Karpas-422 (cell line): ENCODE results near the gene C19orf81. TPM values are rescaled to one million over a fixed set of nuclear protein-coding genes. Genes with fewer than 3 reads are reported as not detected.

Source experiments
- DNase-seq: peaks from one replicate; pipeline ENCODE4 v3.0.0-alpha.2; 2015
- H2AFZ ChIP-seq: fragments of 200-600 bp; sonication (generic); 2 replicates; pipeline ENCODE4 v1.6.1; 2014; ENCODE audit warnings: antibody characterized with exemption, low read length, mixed read lengths
- H3K27ac ChIP-seq: fragments of 200-600 bp; sonication (generic); 2 replicates; pipeline ENCODE4 v1.5.1; 2014; ENCODE audit warnings: mild to moderate bottlenecking, low read length, moderate library complexity
- H3K27me3 ChIP-seq: fragments of 200-600 bp; sonication (generic); 2 replicates; pipeline ENCODE4 v1.6.1; 2014; ENCODE audit warnings: low read length, mixed read lengths
- H3K36me3 ChIP-seq: fragments of 200-600 bp; sonication (generic); 2 replicates; pipeline ENCODE4 v1.6.1; 2014; ENCODE audit warnings: low read length, mixed read lengths; ENCODE audit not compliant: insufficient read depth
- H3K4me1 ChIP-seq: fragments of 200-600 bp; sonication (generic); 2 replicates; pipeline ENCODE4 v1.6.1; 2014; ENCODE audit warnings: mild to moderate bottlenecking, low read length, mixed read lengths
- H3K4me2 ChIP-seq: fragments of 200-600 bp; sonication (generic); 2 replicates; pipeline ENCODE4 v1.6.1; 2014; ENCODE audit warnings: low read length, low read depth, mild to moderate bottlenecking; ENCODE audit not compliant: poor library complexity, severe bottlenecking
- H3K4me3 ChIP-seq: fragments of 200-600 bp; sonication (generic); 2 replicates; pipeline ENCODE4 v1.5.1; 2014; ENCODE audit warnings: mild to moderate bottlenecking, antibody characterized with exemption, low read length, mixed read lengths
- H3K79me2 ChIP-seq: fragments of 200-600 bp; sonication (generic); 2 replicates; pipeline ENCODE4 v1.6.1; 2014; ENCODE audit warnings: mild to moderate bottlenecking, low read length, mixed read lengths
- H3K9ac ChIP-seq: fragments of 200-600 bp; sonication (generic); 2 replicates; pipeline ENCODE4 v1.6.0; 2014; ENCODE audit warnings: low read length
- H3K9me2 ChIP-seq: fragments of 200-600 bp; sonication (generic), shearing (Covaris generic); replicated peaks from 2 replicates; pipeline ENCODE4 v1.6.0; 2014; ENCODE audit warnings: mild to moderate bottlenecking, low read length, moderate library complexity; ENCODE audit not compliant: insufficient read depth
- H3K9me3 ChIP-seq: fragments of 300-700, 200-600 bp; sonication (generic); 2 replicates; pipeline ENCODE4 v1.6.1; 2014; ENCODE audit warnings: low read length, mixed read lengths
- H4K20me1 ChIP-seq: fragments of 200-600 bp; sonication (generic); 2 replicates; pipeline ENCODE4 v1.6.1; 2014; ENCODE audit warnings: mild to moderate bottlenecking, antibody characterized with exemption, low read length, low read depth; ENCODE audit not compliant: insufficient read depth
- total RNA-seq: library from RNA; depleted of rRNA; stranded (reverse); fragments of >200 nt; shearing (Covaris generic); gene quantifications from 2 replicates; pipeline ENCODE4 v1.2.3, GENCODE V29; 2014; ENCODE audit warnings: low replicate concordance

Gene C19orf81
- total RNA-seq, 1 experiment from 2014 or later, result not detected

DNA sequence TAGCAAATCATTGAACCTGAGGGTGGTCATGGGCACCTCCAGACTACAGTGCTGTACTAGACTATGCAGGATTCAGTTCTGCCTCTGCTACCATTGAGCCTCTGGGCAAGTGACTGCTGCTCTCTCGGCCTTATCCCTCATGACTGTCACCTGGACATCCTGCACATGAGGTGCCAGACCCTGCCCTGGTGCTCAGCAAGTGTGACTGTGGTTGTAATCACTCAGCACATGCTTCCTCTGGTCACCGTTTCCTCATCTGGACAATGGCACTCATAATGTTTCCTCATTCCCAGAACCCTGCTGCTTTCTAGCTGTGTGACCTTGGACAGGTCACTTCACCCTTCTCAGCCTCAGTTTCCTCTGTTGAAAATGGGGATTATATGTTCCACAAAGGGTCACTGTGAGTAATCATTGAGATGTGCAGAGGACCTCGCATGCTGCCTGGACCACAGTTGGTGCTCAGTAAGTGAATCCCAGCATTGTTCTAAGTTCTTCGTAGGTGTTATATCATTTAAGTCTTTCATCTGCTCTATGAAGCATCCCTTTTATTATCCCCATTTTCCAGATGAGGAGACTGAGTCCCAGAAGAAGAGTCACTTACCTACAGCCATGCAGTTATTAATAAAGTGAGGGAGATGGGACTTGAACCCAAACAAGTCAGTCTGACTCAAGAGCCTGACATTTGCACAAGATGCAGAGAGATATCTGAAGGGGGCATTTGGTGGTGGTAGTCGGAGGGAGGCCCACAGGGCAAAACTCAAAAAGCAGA, 12.7 kb upstream of the C19orf81 start:
- no peak for DNase-seq

GRCh38 chr19:50638600-50638999, 10.6 kb upstream of the C19orf81 start:
- Histone ChIP-seq H3K36me3 (no peaks in the 10 kb centered on the region), H3K27me3 (no peaks in the 10 kb centered on the region; the same call in 1 of the 2 replicates), H3K4me1 (no peaks in the 10 kb centered on the region), H3K79me2 (no peaks in the 10 kb centered on the region), H3K9me3 (peaks cover 4% of the 10 kb centered on the region), H3K9me2 (no peaks in the 10 kb centered on the region), H3K27ac (no peak overlapping the region), H3K4me3 (no peak overlapping the region), H3K9ac (no peak overlapping the region), H3K4me2 (no peak overlapping the region), H2AFZ (no peak overlapping the region), H4K20me1 (no peaks in the 10 kb centered on the region)
- no peak for DNase-seq

More for the DNA sequence above, 12.7 kb upstream of the C19orf81 start:
- H4K20me1 ChIP-seq, result no peaks in the 10 kb centered on the region
- no peak overlapping the region for H3K4me2 ChIP-seq
- no peaks in the 10 kb centered on the region for H3K4me1 ChIP-seq
- peaks cover 7% of the 10 kb centered on the region for H3K9me3 ChIP-seq
- no peaks in the 10 kb centered on the region; the same call in 1 of the 2 replicates for H3K27me3 ChIP-seq
- no peak overlapping the region for H3K27ac ChIP-seq
- no peaks in the 10 kb centered on the region for H3K79me2 ChIP-seq
- H3K4me3 ChIP-seq, result no peak overlapping the region
- H3K36me3 ChIP-seq, result no peaks in the 10 kb centered on the region
- no peak overlapping the region for H2AFZ ChIP-seq
- H3K9me2 ChIP-seq, result no peaks in the 10 kb centered on the region
- H3K9ac ChIP-seq, result no peak overlapping the region

DNA sequence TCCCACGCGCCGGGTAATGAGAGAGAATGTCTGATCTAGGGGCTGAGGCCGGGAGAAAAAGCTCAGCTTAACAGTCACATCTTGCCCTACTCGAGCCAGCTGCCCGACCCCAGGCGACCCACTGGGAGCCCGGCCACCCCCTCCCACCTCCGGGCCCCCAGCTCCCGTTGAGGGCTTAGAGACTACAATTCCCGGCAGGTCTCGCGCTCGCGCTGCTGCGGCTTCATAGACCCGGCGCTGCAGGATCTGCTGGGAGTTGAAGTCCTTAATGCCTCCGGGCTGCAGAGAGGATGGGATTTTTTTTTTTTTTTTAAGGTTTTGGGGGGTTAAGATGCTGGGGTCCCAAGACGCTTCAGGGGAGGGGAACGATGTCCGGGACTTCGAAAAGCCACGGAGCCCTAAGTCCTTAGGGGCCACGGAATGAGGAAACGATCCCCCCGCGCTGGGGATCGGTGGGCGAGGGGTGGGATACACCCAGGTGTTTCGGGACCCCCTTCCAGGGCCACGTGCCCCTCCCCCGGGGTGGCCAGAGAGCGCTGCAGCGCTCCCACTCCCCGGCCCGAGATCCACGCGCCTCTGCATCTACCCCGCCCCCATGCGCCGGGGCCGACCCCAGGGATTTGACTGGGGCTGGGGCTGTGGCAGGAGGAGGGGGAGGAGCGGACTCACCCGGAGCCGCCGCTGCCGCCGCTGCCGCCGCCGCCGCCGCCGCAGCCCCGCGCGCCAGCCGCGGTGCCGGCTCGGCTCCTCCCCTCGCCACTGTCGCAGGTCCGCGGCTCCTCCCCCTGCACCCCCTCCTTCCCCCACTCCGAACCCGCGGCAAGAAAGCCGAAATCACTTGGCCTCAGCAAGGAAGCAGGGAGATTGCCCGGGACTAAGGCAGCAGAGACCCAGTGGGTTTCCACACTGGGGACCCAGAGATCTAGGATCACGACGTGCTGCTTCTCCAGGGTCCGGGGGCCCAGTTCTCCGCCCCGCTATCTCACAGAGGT, 9.8 kb upstream of the C19orf81 start, which contains the start of gene SYT3:
Gene SYT3 (minus strand): TSS at position 761 of the 992 bp plus-strand sequence. CDS start 2,470 bp downstream, outside the sequence.
- DNase-seq, result no peak
- H3K27ac ChIP-seq, result no peak within 1 kb of the TSS
- no peaks in the 10 kb centered on the region; the same call in 1 of the 2 replicates for H3K9me3 ChIP-seq
- H3K4me2 ChIP-seq, result no peak within 1 kb of the TSS
- no peaks in the 10 kb centered on the region for H4K20me1 ChIP-seq
- no peaks in the 10 kb centered on the region; the same call in 1 of the 2 replicates for H3K27me3 ChIP-seq
- H3K9ac ChIP-seq, result no peak within 1 kb of the TSS
- no peak within 1 kb of the TSS for H2AFZ ChIP-seq
- no peaks in the 10 kb centered on the region for H3K36me3 ChIP-seq
- no peaks in the 10 kb centered on the region for H3K9me2 ChIP-seq
- H3K4me1 ChIP-seq, result no peaks in the 10 kb centered on the region
- no peaks in the 10 kb centered on the region for H3K79me2 ChIP-seq
- H3K4me3 ChIP-seq, result no peak within 1 kb of the TSS

GRCh38 chr19:50640368-50640767, 8.9 kb upstream of the C19orf81 start:
- Histone ChIP-seq H3K27ac (no peak overlapping the region), H3K36me3 (no peaks in the 10 kb centered on the region), H3K9ac (no peak overlapping the region), H3K4me1 (no peaks in the 10 kb centered on the region), H3K9me3 (no peaks in the 10 kb centered on the region), H3K4me3 (no peak overlapping the region), H3K4me2 (no peak overlapping the region), H3K79me2 (no peaks in the 10 kb centered on the region), H3K27me3 (no peaks in the 10 kb centered on the region; the same call in 1 of the 2 replicates), H4K20me1 (no peaks in the 10 kb centered on the region), H3K9me2 (no peaks in the 10 kb centered on the region), H2AFZ (no peak overlapping the region)
- no peak for DNase-seq

DNA sequence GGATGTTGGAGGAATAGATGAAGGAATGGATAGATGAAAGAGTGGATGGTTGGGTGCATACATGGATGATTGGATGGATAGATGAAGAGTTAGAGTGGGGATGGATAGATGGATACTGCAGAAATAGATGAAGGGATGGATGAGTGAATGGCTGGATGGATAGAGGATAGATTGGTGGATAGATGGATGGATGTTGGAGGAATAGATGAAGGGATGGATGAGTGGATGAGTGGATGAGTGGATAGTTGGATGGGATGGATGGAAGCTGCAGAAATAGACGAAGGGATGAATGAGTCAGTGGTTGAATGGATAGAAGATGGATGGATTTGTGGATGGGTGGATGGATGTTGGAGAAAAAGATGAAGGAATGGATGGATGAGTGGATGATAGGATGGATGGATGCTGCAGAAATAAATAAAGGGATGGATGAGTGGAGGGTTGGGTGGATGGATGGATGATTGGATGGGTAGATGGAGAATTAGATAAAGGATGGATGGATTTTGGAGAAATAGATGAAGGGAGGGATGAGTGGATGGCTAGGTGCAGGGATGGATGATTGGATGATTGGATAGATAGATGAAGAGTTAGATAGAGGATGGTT, 4.8 kb upstream of the C19orf81 start:
- H3K9ac ChIP-seq, result no peak overlapping the region
- no peaks in the 10 kb centered on the region; the same call in 1 of the 2 replicates for H3K27me3 ChIP-seq
- no peak overlapping the region for H3K27ac ChIP-seq
- no peaks in the 10 kb centered on the region for H3K4me1 ChIP-seq
- H3K9me3 ChIP-seq, result no peaks in the 10 kb centered on the region
- H2AFZ ChIP-seq, result no peak overlapping the region
- no peak overlapping the region for H3K4me3 ChIP-seq
- H3K36me3 ChIP-seq, result no peaks in the 10 kb centered on the region
- no peak overlapping the region for H3K4me2 ChIP-seq
- no peak for DNase-seq
- no peaks in the 10 kb centered on the region for H3K9me2 ChIP-seq
- H4K20me1 ChIP-seq, result no peaks in the 10 kb centered on the region
- no peaks in the 10 kb centered on the region for H3K79me2 ChIP-seq

DNA sequence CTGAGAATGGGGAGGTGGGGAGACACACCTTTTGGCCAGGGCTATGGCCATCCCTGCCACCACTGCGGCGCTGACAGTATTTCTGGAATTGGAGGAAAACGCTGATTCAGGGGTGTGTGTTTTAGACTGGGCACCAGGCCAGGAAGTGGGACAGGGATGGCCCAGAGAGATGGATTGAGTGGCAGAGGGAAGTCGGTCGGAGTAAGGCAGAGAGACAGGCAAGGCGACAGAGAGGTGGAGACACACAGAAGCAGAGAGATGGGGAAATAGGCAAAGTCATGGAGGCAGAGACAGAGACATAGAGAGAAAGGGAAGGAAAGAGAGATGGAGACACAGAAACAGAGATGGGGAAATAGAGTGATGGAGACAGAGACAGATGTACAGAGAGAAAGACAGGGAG, 4.1 kb upstream of the C19orf81 start:
- H4K20me1 ChIP-seq, result no peaks in the 10 kb centered on the region
- no peaks in the 10 kb centered on the region for H3K9me3 ChIP-seq
- H3K36me3 ChIP-seq, result no peaks in the 10 kb centered on the region
- no peak overlapping the region for H3K9ac ChIP-seq
- no peaks in the 10 kb centered on the region for H3K9me2 ChIP-seq
- no peak for DNase-seq
- H3K27me3 ChIP-seq, result no peaks in the 10 kb centered on the region; the same call in 1 of the 2 replicates
- H3K79me2 ChIP-seq, result no peaks in the 10 kb centered on the region
- H3K4me2 ChIP-seq, result no peak overlapping the region
- H3K27ac ChIP-seq, result no peak overlapping the region
- H3K4me1 ChIP-seq, result no peaks in the 10 kb centered on the region
- H3K4me3 ChIP-seq, result no peak overlapping the region
- H2AFZ ChIP-seq, result no peak overlapping the region

DNA sequence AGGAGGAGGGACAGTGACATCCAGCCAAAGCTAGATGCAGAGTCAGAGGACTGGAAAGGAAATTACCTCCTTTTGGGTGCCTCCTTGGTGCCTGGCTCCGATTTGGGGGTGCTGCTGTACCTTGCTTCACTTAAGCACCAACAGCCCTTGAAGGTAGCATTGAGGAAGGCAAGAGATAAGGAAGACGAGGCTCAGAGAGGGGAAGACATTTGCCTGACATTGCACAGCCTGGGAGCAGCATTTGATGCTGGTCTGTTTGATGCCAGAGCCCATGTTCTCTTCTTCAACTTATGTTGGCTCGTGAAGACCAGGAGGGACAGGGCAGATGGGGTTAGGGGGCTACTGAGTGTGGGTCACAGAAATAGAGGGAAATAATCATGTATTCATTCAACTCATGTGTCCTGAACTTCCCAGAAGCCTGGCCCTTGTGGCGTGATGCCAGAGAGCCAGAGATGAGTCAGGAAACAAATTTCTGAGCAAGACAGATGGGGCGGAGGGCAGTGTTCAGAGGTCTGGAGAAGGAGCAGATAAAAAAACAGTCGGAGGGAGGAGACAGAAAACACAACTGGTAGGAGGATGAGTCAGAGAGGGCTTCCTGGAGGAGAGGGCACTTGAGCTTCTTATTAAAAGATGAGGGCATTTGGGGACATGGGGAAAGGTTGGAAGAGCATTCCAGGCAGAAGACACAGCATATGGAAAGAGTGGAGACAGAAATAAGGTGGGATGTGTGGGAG, 3.0 kb upstream of the C19orf81 start:
- Histone ChIP-seq H3K9ac (no peak overlapping the region), H3K4me2 (no peak overlapping the region), H2AFZ (no peak overlapping the region), H3K27me3 (no peaks in the 10 kb centered on the region), H3K79me2 (no peaks in the 10 kb centered on the region), H3K4me1 (no peaks in the 10 kb centered on the region), H3K9me2 (no peaks in the 10 kb centered on the region), H3K9me3 (no peaks in the 10 kb centered on the region), H3K4me3 (no peak overlapping the region), H3K36me3 (no peaks in the 10 kb centered on the region), H3K27ac (no peak overlapping the region), H4K20me1 (no peaks in the 10 kb centered on the region)
- no peak for DNase-seq
